Epithelial cell of esophagus (primary cell): ENCODE measurements around the gene MSH5.

Experiments used
- DNase-seq: peaks from one replicate; pipeline ENCODE4 v3.0.0; 2010; ENCODE audit warnings: low read depth
- H3K4me3 ChIP-seq: 2 replicates; pipeline ENCODE4 v1.5.1; 2011; ENCODE audit warnings: mild to moderate bottlenecking, low read length, control low read depth
- TF ChIP-seq, protein P1 (sequence below): IDR thresholded peaks from 2 replicates; pipeline ENCODE4 v1.5.1; 2011; ENCODE audit warnings: low read depth, mild to moderate bottlenecking, low read length, control low read depth, inconsistent platforms; ENCODE audit not compliant: insufficient read depth; ENCODE audit errors: missing control alignments

Gene MSH5

DNA sequence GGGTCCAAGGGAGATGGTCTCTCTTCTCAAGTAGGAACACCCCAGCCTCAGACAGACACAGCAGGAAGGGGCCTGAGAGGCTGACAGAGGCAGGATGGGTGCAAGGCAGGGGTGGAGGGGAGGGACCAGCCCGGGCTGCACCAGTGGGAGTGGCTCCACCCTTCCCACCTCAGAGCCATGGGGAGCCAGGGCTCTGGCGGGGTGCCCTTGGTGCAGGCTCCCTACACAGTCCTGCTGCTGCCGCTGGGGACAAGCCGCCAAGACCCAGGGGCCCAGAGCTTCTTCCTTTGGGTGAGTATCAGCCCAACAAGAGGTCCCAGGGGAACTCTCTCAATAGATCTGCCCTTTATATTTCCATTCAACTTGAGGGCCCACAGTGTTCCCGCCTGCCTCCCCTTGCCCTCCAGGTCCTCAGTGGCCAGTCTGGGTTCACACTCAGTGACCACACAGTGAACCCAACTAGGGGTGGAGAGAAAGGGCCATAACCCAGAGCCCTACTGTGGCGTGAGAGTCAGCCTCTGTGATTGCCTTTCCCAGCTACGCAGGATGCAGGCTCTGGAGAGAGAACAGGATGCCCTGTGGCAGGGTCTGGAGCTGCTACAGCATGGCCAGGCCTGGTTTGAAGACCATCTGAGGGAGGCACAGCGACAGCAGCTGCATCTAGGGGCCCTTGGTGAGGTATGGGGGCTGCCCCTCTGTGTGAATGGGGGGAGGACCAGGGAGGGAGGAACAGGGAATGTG lies 23.2 kb downstream of the MSH5 start:
- no peak overlapping the region for H3K4me3 ChIP-seq
- TF ChIP-seq, protein P1, sequence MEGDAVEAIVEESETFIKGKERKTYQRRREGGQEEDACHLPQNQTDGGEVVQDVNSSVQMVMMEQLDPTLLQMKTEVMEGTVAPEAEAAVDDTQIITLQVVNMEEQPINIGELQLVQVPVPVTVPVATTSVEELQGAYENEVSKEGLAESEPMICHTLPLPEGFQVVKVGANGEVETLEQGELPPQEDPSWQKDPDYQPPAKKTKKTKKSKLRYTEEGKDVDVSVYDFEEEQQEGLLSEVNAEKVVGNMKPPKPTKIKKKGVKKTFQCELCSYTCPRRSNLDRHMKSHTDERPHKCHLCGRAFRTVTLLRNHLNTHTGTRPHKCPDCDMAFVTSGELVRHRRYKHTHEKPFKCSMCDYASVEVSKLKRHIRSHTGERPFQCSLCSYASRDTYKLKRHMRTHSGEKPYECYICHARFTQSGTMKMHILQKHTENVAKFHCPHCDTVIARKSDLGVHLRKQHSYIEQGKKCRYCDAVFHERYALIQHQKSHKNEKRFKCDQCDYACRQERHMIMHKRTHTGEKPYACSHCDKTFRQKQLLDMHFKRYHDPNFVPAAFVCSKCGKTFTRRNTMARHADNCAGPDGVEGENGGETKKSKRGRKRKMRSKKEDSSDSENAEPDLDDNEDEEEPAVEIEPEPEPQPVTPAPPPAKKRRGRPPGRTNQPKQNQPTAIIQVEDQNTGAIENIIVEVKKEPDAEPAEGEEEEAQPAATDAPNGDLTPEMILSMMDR, result no peak
- no peak for DNase-seq

DNA sequence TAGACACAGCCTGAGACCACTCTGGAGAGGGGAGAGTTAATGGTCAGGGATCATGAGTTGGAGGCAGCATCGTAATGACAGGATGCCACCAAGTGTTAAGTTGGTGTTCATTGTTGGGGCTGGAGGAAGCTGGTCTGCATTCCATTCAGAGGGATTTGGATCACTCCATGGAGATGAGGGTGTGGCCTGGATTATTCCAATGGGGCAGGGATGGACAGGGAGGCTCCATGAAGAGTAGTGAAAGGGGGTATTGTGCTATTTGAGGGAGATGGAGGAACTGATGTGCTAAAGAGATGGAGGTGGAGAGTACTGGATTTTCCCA lies 23.8 kb downstream of the MSH5 start:
- TF ChIP-seq, protein P1, result no peak
- no peak overlapping the region for H3K4me3 ChIP-seq
- peak; percentile 29 for DNase-seq

DNA sequence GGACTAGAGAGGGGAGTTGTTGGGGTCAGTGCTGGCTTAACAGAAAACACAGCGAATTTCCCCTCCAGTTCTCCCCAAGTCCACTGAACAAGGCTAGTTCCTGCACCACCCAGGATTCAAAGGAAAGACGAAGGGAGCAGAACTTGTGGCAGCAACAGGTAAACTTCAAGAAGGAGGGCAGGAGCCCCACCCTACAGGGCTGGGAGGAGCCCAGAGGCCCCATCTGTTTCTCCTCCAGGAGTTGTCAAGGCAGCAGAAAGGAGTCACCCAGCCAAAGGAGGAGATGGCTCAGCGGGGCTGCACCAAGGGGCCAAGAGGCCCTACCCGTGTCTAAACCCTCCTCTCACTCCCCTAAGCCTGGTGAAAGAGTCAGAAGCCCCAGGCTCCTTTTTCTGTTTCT lies 24.4 kb downstream of the MSH5 start:
- TF ChIP-seq, protein P1, result no peak
- no peak for DNase-seq
- no peak overlapping the region for H3K4me3 ChIP-seq

DNA sequence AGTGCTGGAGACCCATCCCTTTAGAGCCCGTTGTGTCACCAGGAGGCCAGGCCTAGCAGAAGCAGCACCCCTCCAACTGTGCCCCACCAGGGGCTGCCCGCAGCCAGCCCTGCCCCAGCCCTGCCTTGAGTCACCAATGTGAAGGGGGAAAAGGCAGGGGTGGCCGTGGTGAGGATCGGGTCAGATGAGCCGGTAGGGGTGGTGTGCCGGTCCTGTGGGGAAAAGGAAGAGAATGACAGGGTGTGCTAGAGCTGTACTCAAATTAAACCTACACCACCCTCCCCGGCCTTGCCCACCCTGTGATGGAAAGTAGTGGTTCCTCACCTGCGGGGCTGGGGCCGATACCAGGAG lies 25.7 kb downstream of the MSH5 start:
- no peak overlapping the region for H3K4me3 ChIP-seq
- no peak for DNase-seq
- TF ChIP-seq, protein P1, result no peak

DNA sequence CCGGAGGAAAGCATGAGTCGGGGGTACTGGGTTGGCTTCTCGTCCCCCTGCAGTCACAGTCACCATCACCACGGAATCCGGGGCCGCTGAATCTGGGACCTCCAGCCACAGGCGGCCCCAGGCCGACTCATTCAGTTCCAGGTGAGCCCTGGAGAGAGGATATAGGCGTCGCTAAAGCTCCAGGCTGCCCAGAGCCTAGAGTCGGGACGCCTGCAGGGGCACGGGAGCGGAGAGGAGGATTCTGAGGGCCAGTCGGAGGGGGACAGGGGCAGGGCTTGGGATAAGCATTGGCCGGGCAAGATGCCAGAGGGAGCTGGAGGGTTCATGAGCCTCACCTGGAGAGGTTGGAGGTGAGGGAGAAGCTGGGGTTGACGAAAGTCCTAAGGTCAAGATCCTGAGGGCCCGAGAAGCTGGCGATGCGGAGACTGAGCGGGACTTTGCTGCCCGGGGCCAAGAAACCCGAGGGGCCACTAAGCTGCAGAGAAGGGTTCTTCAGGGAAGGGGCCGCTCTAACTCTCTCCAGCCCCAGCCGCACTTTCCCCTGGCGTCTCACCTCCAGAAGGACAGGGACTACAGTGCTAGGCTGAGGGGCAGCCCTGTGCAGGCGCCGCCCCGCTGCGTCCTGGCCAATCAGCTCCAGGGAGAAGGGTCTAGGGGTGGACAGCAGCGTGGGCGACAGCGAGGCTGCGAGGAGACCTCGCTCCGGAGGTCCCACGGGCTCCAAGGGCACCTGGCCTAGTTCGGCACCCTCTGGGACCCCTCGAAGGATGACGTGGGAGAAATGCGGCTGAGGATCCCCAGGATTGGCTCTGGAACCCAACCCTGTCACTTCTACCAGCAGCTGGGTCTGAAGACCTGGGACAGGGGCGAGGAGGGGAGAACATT lies 26.3 kb downstream of the MSH5 start:
- no peak for DNase-seq
- no peak overlapping the region for H3K4me3 ChIP-seq
- TF ChIP-seq, protein P1, result no peak

DNA sequence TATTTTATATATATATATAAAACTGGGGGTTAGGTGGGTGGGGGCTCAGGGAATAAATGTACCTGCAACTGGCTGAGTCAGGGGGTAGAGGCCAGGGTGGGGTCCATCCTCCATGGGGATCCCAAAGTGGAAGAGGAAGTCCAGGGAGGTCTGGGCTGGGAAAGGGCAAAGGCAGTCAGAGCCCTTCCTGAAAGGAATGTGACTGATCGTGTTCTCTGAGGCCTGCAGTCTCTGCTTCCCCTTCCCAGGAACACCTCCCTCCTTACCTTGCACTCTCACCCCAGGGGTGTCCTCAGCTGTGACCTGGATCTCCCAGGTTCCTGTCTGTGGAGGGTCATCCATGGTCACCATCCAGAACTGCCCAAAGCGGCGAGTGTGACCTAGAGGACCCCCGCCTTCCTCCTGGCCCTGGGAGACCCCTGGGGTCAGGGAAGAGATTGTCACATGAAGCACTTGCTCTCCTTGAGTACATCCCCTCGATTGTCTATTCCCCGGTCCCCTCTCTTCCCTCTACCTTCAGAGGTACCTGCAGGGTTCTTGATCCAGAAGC lies 27.4 kb downstream of the MSH5 start:
- TF ChIP-seq, protein P1, result no peak
- no peak overlapping the region for H3K4me3 ChIP-seq
- no peak for DNase-seq
